HG03135 (cell line): Measurements from ENCODE around the gene C3orf70.

Source experiments
- ATAC-seq: cut with Tn5 transposase; IDR thresholded peaks from one replicate; pipeline ENCODE4 v1.9.1; 2021; ENCODE audit warnings: mild to moderate bottlenecking, moderate library complexity; ENCODE audit not compliant: unreplicated experiment

C3orf70 gene

DNA sequence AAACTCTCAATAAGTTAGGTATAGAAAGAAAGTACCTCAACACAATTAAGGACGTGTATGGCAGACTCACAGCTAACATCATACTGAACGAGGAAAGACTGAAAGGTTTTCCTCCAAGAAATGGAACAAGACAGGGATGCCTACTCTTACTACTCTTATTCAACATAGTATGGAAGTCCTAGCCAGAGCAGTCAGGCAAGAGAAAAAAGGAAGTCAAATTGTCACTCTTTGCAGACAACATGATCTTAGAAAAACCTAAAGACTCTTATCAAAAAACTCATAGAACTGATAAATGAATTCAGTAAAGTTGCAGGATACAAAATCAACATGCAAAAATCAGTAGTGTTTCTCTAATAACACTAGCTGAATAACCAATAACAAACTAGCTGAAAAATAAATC lies 96.0 kb downstream of the C3orf70 start:
- ATAC-seq: no peak

DNA sequence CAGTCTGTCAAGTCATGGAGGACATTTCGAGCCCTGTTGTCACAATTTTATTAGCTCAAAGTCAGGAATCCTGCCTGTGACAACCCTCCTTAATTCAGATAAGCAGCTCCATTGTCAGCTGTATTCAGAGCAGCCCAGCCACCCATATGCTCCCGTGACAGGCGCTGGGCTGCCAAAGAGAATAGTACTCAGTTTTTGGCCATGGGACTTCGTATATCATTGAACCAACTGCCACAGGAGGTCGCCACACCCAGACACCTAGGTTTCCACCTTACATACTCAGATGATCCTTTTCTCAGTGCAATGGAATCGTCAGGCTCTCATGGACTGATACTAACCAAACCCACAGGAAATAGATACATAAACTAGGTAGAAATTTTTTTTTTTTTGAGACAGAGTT lies 100.2 kb downstream of the C3orf70 start:
- no peak for ATAC-seq

DNA sequence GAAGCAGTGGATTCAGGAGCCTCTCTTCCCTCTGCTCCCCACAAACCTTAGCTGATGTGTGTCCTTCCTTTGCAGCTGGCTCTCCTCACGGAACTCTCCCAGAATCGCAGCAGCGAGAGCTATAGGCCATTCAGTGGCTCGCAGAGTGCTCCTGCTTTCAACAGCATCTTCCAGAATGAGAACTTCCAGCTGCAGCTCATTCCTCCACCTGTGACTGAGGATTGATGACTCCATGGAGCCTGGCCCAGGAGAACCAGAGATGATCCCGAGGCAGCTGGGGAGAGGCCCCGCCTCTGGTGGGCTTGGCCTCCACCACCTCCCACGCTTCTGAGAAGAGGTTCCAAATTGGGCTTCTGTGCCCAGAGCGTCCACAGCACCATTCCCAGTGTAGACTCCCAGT lies 101.1 kb downstream of the C3orf70 start:
- no peak for ATAC-seq

DNA sequence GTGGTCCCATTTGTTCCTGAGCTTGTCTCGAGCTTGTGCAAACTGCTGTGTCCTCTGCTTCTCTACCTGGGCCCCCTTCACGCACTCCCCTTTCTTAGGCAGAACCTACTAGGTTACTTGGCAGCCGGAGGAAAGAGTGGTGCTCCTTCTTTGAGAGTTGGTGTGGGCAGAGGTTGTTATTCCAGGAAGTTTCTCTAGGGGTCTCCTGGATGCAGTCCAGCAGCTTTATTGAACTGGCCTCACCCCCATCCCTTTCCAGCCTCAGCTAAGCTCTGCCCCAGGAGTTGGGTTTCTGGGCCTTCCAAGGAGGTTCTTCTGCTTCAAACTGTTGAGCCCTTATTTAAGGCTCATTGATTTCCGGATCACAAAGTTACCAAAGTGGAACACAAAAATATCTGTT lies 103.2 kb downstream of the C3orf70 start:
- ATAC-seq: no peak

DNA sequence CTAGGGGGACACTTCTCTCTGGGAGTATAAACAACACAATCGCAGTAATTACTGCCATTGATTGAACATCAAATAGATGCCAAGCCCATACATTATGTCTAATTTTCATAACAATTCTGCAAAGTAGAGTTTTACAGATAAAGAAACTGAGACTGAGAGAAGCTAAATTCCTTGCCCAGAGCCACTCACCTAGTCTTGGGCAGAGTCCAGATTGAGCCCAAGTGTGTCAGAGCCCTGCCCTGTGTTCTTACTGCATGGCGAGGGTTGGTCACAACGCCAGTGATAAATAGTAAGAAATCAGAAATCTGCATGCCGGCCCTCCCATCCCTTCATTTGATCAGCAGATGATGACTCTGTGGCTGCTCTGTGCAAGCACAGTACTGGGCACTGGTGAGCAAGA lies 106.3 kb downstream of the C3orf70 start:
- ATAC-seq: no peak

DNA sequence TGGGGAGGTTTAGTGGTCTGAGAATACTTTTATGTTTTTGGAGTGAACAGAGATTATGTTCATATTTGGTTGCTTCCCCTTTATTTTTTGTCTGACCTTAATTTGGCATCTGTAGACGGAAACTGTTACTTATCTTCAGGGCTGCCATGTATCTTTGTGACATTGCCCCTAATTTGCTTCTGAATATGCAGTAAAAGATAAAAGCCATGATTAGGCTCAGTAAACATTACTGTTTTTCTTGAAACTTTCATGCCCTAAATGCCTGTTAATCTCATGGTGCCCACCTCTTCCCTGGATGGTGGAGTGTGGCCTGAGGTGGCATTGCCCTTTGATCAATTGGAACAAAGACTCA lies 106.7 kb downstream of the C3orf70 start:
- no peak for ATAC-seq

DNA sequence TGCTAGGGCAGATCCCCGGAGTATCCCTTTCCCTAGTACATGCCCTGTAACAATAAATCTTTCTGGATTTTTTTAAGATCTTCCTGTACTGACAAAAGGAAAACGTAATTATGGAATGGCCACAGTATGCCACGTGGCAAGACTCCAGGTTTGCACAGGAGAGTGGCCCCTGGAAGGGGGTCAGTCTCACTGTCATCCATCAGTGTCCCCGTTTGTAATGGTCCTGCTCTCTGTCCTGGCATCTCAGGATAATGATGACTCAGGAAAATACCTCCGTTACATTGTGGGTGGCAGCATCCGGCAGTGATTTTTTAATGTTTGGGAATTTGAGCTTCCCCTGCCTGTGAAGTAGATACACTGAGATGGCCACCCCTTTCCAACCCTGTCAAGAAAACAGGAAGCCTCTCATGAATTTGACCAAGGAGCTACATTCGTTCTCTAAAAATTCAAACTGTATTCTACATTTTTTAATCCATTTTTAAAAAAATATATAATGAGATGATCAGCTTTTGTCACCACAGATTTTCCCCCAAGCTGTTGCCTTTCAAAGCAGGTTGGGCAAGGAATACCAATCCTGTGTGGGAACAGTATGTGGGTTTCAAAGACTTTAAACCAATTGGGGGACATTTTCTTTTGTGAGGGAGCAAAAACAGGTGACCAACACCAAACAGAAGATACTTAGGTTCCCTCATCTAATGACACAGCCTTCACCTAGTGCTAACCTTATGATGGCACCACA lies 110.4 kb downstream of the C3orf70 start:
- ATAC-seq: no peak

DNA sequence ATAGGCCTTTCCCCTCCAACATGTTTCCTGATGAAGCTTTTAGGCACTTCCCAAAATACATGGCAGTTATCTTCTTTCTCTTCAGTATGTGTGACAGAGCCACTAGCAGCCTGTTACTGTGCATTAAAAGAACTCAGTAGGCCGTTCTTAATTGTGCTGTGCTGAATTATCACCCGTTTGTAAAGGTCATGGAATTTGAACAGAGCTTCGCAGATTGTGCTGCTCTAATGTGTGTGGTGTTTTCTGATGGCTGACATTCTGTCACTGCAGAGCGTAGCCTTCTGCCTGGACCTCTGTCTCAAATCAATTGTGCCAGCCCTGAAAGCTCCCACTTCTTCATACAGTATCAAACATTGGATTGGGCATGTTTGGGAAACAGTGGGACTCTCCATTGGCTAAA lies 111.3 kb downstream of the C3orf70 start:
- ATAC-seq: no peak

DNA sequence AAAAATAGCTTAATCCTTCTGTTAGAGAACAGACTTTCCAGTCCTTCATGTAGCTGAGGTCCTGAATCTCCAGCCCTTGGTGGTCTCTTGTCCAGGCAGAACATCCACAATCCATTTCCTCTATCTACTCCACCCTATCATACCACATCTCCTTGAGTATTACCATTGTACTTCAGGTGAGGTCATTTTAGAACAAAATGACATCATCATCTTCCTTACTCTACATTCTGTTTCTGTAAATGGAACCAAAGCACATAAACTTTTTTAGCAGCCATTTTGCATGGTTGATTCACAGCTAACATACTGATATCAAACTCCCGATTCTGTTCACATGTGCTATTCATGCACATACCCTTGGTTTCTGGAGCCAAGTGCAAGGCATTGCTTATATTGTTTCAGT lies 112.4 kb downstream of the C3orf70 start:
- no peak for ATAC-seq

DNA sequence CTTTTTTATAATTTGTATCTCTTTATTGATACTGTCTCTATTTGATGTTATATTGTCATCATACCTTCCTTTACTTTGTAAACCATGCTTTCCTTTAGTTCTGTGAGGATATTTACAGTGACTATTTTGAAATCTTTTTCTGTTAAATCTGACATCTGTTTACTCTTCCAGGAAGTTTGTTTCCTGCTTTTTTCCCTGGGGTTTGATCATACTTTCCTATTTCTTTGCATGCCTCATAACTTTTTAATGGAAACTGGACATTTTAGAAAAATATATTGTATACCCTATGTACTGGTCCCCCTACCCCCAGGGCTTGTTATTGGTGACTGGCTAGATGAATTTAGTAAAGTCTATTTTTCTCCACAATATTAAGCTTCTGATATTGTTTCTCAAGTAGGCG lies 115.1 kb downstream of the C3orf70 start:
- no peak for ATAC-seq

DNA sequence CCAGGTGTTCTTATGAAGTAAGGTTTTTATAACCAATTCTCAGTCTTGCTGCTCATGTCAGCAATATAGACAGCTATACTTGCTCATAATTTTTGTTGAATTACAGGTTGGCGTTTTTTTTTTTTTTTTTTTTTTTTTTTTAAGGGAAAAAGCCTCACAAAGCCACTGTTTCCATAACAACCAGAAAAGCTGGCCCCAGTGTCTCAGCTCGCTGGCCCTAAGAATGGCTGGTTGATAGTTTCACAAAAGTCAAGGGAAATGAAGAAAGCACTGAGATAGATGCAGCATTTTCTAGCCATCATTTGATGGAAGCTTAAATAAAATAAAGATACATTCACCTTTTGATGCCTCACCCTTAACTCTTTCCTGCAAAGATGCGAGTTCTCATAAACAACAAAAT lies 121.9 kb downstream of the C3orf70 start:
- no peak for ATAC-seq

DNA sequence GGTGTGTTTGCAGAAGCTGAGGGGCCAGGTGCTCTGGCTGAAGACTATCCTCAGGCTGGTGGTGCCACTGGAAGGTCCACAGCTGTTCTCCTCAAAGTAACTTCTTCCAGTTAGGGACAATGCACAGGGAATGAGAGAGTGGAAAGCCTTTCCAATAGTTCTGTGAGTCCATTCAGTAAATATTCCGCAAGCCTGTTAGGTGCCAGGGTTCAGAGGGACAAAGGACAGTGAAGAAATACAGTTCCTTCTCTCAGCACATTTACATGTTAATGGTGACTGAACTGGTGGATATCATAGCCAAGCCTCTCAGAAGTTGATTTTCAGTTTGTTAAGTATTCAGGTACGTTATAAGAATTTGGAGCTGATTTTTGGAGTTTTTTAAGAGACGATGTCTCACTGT lies 122.5 kb downstream of the C3orf70 start:
- no peak for ATAC-seq

DNA sequence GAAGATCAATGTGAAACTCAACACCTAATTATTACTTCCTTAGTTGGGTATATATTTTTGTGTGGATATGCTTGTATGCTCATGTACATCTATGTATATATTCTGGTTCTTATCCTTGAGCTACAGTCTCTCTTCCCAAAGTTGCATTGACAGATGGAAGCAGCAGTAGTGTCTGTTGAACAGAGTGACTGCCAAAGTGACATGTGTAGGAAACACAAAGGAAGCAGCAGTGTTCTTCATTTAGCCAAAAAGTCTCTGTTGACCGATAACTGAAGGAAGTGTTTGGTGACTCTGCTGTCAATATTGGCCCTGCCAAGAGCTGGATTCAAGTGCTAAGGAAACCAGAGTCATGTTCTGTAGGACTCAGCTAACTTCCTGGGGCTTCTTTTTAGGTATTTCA lies 123.8 kb downstream of the C3orf70 start:
- no peak for ATAC-seq

DNA sequence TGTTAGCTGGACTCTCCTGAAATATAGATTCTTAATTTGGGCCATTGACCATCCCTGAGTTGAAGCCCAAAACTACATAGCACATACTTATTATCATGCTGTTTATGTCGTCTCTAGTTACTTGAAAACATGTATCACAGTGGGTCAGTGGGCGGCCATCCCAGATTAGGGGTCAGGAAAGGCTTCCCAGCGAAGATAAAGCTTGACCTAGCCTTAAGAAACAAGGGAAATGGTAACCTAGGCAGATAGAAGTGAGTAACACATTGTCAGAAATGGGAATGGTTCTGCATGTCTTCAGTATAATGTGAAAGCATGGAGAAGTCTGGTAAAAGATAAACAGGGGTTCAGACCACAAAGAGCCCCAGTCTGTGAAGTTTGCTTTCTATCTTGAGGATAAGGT lies 124.7 kb downstream of the C3orf70 start:
- no peak for ATAC-seq
